OCI-LY7 (cell line): ENCODE results near the gene PCK1.

Source experiments
- CTCF ChIP-seq: fragments of 200-600 bp; sonication (generic); conservative IDR thresholded peaks from 2 replicates; pipeline ENCODE4 v1.5.1; 2014; ENCODE audit warnings: mild to moderate bottlenecking, antibody characterized with exemption, low read length, moderate library complexity, mixed read lengths
- EZH2phosphoT487 ChIP-seq: fragments of 200-600 bp; sonication (generic); IDR thresholded peaks from 2 replicates; pipeline ENCODE4 v1.6.1; 2018; ENCODE audit warnings: low read depth, borderline replicate concordance, mild to moderate bottlenecking, mixed run types, antibody characterized with exemption, low read length, moderate library complexity, mixed read lengths

- no peak for TF ChIP-seq EZH2phosphoT487
- TF ChIP-seq CTCF: no peak
These were observed 37.6 kb downstream of the PCK1 start for GRCh38 chr20:57598491-57598890.
